GM19468 (cell line): ENCODE data around the gene MCRIP2.
A peak's percentile ranks its signal among the peaks of the same experiment; 100 is the strongest.

Experiments used
- ATAC-seq: cut with Tn5 transposase; IDR thresholded peaks from one replicate; pipeline ENCODE4 v1.9.1; 2021; ENCODE audit warnings: mild to moderate bottlenecking, moderate library complexity, moderate number of reproducible peaks; ENCODE audit not compliant: unreplicated experiment; ENCODE audit errors: extremely low read depth

The MCRIP2 gene

DNA sequence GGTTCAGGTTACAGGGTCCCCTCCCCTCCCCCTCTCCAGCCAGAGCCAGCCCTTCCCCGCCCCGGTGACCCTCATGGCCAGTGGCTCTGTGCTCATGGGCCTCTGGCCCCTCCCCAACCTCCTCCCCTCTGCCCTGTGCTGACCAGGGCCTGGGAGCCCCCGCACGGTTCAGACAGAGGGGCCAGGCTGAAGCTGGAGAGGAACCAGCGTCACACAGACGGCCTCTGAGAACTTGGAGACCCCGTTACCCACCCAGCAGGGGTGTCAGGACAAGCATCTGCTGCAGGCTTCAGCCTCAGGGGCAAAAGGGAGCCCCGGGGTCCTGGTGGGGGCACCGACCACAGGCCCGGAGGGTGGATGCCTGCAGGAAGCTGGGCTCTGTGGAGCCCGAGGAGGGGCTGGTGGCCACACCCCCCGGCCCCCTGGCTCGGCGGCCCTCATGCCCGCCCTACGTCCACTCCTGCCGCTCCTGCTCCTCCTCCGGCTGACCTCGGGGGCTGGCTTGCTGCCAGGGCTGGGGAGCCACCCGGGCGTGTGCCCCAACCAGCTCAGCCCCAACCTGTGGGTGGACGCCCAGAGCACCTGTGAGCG, 10.7 kb upstream of the MCRIP2 start, which contains the start of gene WFIKKN1:
WFIKKN1 (plus strand) TSS at position 171 of the 591 bp plus-strand sequence; CDS start at position 440, 269 bp downstream.
- ATAC-seq: no peak

DNA sequence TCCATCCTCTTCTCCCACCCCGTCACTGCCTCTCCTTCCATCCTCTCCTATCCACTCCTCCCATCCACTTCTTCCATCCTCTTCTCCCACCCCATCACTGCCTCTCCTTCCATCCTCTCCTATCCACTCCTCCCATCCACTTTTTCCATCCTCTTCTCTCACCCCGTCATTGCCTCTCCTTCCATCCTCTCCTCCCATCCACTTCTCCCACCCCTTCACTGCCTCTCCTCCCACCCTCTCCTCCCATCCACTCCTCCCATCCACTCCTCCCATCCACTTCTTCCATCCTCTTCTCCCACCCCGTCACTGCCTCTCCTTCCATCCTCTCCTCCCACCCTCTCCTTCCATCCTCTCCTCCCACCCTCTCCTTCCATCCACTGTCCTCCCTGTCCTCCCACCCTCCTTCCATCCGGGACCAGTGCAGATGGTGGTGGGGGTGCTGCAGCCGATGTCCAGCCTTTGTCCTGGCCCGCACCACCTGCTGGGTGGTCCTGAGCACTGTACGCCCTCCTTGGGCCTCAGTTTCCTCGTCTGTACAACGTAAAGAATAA, 9.7 kb upstream of the MCRIP2 start:
- no peak for ATAC-seq

DNA sequence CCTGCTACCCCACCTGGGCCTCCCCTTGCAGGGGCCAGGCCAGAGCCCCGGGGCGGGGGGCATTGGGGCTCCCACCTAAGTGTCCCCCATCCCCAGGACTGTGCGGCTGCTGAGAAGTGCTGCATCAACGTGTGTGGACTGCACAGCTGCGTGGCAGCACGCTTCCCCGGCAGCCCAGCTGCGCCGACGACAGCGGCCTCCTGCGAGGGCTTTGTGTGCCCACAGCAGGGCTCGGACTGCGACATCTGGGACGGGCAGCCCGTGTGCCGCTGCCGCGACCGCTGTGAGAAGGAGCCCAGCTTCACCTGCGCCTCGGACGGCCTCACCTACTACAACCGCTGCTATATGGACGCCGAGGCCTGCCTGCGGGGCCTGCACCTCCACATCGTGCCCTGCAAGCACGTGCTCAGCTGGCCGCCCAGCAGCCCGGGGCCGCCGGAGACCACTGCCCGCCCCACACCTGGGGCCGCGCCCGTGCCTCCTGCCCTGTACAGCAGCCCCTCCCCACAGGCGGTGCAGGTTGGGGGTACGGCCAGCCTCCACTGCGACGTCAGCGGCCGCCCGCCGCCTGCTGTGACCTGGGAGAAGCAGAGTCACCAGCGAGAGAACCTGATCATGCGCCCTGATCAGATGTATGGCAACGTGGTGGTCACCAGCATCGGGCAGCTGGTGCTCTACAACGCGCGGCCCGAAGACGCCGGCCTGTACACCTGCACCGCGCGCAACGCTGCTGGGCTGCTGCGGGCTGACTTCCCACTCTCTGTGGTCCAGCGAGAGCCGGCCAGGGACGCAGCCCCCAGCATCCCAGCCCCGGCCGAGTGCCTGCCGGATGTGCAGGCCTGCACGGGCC, 8.9 kb upstream of the MCRIP2 start:
- no peak for ATAC-seq

DNA sequence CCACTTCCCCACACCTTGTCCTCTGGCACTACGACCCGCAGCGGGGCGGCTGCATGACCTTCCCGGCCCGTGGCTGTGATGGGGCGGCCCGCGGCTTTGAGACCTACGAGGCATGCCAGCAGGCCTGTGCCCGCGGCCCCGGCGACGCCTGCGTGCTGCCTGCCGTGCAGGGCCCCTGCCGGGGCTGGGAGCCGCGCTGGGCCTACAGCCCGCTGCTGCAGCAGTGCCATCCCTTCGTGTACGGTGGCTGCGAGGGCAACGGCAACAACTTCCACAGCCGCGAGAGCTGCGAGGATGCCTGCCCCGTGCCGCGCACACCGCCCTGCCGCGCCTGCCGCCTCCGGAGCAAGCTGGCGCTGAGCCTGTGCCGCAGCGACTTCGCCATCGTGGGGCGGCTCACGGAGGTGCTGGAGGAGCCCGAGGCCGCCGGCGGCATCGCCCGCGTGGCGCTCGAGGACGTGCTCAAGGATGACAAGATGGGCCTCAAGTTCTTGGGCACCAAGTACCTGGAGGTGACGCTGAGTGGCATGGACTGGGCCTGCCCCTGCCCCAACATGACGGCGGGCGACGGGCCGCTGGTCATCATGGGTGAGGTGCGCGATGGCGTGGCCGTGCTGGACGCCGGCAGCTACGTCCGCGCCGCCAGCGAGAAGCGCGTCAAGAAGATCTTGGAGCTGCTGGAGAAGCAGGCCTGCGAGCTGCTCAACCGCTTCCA, 8.1 kb upstream of the MCRIP2 start:
- ATAC-seq: no peak

DNA sequence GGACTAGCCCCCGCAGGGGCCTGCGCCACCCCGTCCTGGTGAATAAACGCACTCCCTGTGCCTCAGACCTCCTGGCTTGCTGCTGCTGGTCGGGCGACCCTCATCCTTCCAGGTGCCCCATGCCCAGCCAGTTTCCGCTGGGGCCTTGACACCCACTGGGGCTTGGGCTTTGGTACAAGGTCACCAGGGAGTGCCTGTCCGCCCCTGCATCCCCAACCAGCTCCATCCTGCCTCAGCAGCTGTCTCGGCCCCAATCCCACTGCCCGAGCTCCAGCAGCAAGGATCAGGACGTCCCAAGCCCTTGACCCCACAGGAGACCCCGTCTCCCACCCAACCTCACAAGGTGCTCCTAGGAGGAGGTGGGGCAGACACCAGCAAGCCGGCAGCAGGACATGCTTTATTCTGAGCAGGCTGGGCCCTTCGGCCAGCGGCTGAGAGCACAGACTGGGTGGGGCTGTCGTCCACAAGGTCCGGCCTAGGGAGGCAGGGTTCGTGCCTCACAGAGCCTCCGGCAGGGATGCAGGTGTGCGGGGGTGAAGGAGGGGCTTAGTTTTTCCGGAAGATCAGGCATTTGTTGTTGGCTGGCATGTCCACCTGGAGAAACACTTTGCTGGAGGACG, 7.5 kb upstream of the MCRIP2 start:
- no peak for ATAC-seq

DNA sequence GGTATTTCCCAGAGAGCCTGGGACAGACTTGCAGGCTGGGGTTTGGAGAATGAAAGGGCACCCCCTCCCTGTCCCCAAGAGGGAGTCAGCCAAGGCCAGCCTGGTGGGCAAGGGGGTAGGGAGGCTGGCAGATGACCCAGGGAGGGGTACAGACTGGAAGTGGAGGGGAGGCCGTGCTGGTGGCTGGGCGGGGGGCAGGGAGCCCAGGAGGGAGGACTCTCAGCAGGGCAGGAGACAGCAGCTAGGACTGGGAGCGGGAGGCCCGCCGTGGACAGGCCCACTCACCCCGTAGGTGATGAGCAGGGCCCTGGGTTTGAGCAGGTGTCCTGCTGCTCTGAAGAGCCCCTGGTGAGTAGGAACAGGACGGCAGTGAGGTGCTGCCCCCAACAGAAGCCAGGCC, 6.6 kb upstream of the MCRIP2 start:
- ATAC-seq: no peak

DNA sequence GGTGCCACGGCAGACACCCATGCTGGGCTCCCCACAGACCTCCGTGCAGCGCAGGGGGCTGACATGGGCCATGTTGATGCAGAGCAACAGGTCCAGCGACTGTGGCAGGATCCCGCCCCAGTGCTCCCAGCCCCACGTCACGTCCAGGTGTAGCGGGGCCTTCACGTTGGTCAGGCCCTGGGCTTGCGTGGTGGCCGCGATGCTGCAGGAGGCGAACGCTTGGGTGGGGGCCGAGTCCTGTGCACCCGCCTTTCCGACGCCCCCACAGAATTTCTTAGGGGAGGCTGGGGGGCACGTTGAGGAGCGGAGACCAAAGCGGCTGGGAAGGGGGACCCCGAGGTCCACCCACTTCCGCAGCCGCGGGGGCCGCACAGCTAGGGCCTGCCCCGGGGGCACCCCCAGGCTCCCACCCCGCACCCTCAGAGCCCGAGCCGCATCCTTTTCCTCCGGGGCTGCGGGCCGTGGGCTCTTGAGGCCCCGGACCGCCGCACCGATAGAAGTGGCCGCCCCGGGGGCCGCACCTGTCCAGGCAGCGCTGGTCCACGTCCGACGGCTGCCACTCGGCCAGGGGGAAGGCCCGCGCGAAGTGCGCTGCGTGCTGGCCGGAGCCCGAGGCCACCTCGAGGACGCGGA, 5.9 kb upstream of the MCRIP2 start:
- no peak for ATAC-seq

DNA sequence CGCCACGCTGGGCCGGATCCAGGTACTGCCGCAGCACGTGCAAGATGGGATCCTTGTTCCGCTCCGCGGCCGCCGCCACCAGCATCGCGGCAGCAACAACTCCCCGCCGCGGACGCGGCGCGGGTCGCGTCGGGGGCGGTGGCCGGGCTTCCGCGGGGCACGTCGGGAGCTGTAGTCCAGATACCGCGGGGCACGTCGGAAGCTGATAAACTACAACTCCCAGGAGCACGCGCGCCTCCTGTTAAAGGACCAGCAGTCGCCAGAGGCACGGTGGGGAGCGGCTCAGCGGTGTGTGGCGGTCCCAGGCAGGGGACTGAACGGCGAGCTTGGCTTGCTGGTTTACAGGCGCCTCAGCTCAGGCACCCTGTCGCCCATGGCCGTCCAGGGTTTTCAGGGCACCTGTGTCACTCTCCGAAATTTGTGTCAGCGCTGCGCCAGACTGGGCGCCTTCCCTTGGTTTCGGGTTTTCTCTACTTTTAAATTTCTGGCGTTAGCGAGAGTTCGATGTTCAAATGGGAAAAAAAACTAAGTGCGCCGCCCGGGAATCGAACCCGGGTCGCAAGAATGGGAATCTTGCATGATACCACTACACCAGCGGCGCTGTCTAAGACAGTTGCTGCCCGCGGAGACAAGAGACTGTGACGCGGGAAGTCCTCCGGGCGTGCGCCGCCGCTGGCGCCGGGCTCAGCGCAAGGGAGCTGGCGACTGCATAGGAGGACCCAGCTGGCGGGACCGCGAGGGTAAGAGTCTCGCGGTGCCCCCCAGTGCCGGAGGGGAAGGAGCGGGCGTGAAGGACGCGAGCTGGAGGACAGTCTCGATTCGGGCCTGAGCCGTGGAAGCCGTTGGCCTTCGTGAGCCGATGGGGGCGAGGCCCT, 5.2 kb upstream of the MCRIP2 start, which contains the start of gene METTL26:
METTL26 (minus strand) TSS at position 100 of the 875 bp plus-strand sequence; CDS start at position 85, 15 bp downstream.
- peak; percentile 40 for ATAC-seq

DNA sequence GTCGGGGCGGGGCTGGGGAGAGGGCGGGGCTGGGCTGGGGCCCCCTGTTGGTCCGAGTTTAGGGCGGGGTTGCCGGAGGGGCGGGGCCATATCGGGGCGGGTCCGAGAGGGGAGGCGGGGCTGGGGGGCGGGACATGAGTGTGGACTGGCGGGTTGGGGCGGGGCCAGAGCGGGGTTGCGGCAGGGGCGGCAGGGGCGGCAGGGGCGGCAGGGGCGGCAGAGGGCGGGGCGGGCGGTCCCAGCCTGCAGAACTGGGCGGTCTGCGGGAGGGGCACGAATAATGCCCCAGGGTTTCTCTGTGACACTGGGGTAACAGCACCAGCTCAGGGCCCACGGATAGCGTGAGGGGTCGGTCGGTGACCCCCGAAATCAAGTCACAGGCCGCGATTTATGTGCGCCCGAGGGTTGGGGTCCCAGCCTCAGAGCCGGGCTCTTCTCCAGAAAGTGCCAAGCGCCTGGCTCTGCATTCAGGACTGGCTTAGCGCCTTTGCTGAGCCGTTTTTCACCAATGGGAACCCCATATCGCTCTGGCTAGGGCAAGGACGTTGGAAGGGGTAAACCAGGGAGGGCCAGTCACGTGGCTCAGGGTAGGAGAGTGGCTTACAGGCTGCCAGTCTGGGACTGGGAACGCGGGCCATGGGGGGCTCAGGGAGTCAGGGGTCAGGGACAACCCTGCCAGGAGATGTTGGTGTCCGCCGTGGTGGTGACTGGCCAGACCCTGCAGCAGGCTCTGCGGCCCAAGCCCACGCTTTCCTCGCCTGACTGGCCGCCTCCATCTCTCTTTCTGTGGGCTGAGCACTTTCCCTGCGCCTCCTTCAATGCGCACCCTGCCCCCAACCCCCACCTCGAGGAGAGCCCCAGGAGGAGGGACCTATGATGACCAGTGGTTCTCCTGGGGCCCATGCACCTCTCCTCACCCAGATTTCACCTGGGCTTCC, 4.3 kb upstream of the MCRIP2 start:
- no peak for ATAC-seq

DNA sequence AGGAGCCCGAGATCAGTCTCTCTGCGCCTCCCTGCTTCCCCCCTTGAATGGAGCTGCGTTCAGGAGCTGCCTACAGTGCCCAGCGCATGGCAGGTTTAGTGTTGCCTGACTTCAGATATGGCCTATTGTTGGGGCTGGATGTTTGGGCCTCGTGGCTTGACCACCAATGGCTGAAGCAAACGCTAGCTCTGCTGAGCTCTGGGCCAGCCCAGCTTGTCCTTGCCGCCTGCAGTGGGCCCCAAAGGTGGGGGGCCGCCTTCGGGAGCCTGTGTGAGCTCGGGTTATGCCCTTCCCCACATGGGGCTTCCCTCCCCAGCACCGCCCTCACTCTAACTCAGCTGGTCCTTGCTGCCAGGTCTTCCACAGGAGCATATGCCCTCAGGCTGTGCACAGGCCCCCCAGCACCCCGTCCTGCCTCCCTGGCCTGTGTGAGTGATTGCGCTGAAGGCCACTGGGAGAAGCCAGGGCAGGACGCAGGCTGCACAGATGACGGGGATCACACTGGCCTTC, 3.5 kb upstream of the MCRIP2 start:
- ATAC-seq: no peak

DNA sequence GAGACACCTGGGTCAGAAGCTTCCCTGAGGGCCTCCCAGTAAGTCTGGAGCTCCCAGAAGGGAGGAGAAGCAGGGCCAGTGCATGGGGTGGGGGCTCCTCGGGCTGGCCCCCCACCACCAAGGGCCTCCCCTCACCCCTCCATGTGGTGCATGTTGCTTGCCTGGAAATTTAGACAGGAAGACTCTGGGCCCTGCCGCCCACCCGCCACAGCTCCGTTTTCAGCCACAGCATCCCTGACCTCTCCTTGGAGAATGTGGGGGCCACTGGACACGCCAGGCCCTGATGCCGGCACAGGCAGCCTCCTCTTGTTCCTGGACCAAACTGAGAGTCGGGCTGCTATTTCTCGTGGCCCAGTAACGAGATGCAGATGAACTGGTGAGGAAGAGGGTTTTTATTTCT, 2.8 kb upstream of the MCRIP2 start:
- ATAC-seq: no peak

DNA sequence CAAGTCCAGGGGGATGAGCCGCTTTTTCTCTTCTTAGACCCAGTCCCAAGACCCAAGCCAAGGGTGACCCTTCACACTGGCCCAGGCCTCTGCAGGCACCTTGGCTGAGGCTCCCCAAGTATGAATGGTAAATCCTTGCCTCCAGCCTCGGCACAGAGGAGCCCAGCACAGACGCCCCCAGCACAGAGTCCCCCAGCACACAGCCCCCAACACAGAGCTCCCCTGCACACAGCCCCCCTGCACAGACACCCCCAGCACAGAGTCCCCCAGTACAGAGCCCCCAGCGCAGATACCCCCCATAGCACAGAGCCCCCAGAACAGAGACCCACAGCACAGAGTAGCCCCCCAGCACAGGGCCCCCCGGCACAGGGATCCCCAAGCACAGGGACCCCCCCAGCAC, 1.0 kb upstream of the MCRIP2 start:
- no peak for ATAC-seq

DNA sequence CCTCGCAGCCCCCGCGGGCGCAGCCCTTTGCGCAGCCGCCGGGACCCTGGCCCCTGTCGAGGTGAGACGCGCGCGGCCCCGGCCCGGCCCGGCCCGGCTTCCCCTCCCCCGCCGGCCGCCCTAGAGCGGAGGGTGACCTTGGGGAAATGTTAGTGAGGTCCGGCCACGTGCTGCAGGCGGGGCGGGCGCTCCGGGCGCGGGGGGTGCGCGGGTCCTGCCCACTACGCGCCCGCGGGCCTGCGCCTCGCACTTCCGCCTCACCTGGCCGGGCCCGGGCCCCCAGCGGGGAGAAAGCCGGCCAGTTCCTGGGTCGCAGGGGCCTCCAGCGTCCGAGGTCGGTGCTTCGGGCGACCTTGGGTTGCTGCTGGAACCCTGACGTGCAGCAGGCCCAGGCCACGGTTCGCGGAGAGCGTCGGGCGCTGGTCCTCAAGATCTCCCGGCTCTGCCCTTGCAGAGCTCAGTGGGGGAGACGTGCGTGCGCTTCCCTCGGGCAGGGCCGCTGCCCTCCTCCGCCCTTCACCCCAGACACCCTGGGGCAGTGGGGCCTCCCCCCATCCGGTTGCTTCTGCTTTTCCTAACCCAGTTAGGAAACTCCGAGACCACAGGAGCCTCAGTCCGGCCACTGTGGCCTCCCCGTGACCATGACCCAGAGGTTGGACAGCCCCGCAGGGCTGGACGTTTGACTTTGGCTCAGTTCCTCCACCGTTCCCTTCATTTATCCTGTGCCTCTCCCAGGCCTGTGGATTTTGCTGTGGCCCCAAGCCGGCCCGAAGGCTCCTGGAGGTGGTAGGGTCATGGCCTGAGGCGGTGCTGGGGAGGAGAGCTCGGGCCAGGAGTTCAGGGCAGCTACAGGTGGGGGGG, 791 bp downstream of the MCRIP2 start:
- ATAC-seq: peak; percentile 1

DNA sequence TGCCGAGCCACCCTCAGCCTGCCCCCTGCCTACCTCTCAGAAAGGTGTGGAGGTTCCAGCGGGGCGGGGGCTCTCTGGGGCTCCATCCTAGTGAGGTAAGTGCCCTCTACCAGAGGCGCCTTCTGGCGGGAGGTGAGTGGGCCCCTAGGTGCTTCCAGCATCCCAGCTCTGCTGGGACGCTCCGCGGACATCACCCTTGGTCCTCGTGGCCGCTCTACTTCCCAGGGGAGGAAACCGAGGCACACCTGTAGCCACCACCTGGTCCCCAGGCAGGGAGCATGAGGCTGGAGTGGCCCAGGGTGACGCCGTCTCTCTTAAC, 1.4 kb downstream of the MCRIP2 start:
- ATAC-seq: no peak

DNA sequence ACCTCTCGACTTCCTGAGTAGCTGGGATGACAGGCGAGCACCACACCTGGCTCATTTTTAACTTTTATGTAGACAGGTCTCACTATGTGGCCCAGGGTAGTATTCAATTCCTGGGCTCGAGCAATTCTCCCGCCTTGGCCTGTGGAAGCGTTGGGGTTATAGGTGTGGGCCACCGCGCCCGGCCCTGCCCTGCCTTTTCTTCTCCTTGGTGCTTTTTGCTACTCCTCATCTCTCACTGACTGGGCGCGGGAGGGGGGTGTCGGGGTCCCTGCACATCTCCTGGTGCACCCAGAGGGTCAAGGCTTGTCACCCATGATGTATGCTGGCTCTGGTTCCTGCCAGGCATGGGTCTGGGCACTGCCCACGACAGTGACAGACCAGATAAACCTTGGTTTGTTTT, 2.9 kb downstream of the MCRIP2 start:
- no peak for ATAC-seq

DNA sequence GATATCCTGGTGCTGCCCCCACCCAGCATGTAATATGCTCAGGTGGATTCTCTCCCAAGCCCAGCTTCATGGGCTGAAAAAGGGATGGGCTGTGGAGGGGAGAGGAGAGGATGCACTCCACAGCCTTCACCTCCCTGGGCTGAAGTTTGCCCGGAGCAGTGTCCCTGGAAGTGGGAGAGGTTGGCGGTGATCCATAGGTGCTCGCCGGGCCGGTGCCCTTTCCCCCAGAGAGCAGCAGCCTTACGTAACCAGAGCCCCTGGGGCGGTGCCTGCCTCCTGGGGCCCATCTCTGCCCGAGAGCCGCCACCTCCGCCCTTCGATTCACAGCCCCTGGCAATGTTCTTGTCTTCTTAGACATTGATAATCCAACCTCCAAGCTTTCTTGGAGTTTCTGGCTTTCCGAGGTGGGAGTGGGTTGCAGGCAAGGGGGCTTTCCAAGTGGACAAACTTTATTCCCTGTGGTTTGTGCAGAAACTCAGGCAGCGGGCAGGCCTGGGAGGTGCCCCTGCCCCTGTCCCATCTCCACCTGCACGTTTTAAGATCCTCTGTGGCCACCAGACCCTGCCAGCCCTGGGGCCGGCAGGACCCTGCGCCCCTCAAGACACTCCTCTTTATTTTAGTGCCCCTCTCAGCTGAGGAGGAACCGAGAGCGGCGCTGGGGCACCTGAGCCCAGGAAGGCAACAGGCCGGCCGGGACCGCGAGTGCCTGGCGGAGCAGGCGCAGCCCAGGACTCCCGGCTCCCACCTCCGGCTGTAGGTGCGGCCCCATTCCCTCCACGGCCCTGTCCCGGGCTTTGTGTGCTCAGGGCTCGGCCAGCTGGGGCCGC, 4.4 kb downstream of the MCRIP2 start:
- no peak for ATAC-seq
